Mesothelial cell of epicardium (in vitro differentiated cells): Measurements from ENCODE around the gene AP1M2. TPM values are rescaled to one million over a fixed set of nuclear protein-coding genes. Genes with fewer than 3 reads are reported as not detected.

ENCODE experiments used
- DNase-seq, 2 experiments: peaks; one replicate each; pipeline ENCODE4 v3.0.0; 2021; ENCODE audit warnings: low spot score in 2 of 2; ENCODE audit not compliant: unreplicated experiment in 2 of 2
- H3K27ac Mint-ChIP-seq: 2 replicates; pipeline ENCODE4 v1.8.0; 2021; ENCODE audit warnings: mixed read lengths
- H3K27me3 Mint-ChIP-seq: 2 replicates; pipeline ENCODE4 v1.8.0; 2021; ENCODE audit warnings: low read depth, mixed read lengths
- H3K36me3 Mint-ChIP-seq: 2 replicates; pipeline ENCODE4 v1.8.0; 2021; ENCODE audit warnings: mixed read lengths
- H3K4me1 Mint-ChIP-seq: 2 replicates; pipeline ENCODE4 v1.8.0; 2021; ENCODE audit warnings: mixed read lengths
- H3K4me3 Mint-ChIP-seq: 2 replicates; pipeline ENCODE4 v1.8.0; 2021; ENCODE audit warnings: mild to moderate bottlenecking, moderate library complexity, mixed read lengths
- H3K9me3 Mint-ChIP-seq: 2 replicates; pipeline ENCODE4 v1.8.0; 2021; ENCODE audit warnings: mixed read lengths
- total RNA-seq: library from RNA; stranded (reverse); gene quantifications from 3 replicates; pipeline ENCODE4 v1.2.1, GENCODE V29; 2021
- TF ChIP-seq, protein P1 (sequence below): fragments of 200-600 bp; sonication (generic); IDR thresholded peaks from one replicate; pipeline ENCODE4 v1.5.0; 2021; ENCODE audit warnings: antibody characterized with exemption; ENCODE audit not compliant: unreplicated experiment

Gene AP1M2
- total RNA-seq, 1 donor from 2014 or later, result 25.9 TPM

DNA sequence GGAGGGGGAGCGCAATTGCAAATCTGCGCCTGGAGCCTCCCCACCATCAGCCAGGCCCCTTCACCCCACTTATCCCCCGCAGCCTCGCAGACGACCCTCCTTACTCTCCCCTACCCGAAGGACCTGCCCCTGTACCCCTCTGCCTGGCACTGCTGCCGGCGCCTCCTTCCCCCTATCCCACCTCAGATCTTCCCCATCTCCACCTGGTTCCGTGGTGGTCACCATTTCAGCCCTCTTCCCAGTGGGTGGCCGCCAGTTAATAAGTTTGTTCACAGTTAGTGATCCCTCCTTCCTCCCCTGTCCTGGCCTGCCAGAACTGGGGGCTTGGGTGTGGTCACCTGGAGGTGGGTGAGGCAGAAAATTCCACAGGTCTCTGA, 38.6 kb upstream of the AP1M2 start:
- H3K27ac Mint-ChIP-seq, result peak overlapping the region; percentile 99
- H3K36me3 Mint-ChIP-seq, result peaks cover 14% of the 10 kb centered on the region
- TF ChIP-seq, protein P1, sequence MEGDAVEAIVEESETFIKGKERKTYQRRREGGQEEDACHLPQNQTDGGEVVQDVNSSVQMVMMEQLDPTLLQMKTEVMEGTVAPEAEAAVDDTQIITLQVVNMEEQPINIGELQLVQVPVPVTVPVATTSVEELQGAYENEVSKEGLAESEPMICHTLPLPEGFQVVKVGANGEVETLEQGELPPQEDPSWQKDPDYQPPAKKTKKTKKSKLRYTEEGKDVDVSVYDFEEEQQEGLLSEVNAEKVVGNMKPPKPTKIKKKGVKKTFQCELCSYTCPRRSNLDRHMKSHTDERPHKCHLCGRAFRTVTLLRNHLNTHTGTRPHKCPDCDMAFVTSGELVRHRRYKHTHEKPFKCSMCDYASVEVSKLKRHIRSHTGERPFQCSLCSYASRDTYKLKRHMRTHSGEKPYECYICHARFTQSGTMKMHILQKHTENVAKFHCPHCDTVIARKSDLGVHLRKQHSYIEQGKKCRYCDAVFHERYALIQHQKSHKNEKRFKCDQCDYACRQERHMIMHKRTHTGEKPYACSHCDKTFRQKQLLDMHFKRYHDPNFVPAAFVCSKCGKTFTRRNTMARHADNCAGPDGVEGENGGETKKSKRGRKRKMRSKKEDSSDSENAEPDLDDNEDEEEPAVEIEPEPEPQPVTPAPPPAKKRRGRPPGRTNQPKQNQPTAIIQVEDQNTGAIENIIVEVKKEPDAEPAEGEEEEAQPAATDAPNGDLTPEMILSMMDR, result no peak
- peaks cover 23% of the 10 kb centered on the region for H3K4me1 Mint-ChIP-seq
- peak in 1 of 2 experiments; percentile 54 for DNase-seq
- peak overlapping the region; percentile 91 for H3K4me3 Mint-ChIP-seq
- H3K27me3 Mint-ChIP-seq, result no peaks in the 10 kb centered on the region
- H3K9me3 Mint-ChIP-seq, result no peaks in the 10 kb centered on the region

DNA sequence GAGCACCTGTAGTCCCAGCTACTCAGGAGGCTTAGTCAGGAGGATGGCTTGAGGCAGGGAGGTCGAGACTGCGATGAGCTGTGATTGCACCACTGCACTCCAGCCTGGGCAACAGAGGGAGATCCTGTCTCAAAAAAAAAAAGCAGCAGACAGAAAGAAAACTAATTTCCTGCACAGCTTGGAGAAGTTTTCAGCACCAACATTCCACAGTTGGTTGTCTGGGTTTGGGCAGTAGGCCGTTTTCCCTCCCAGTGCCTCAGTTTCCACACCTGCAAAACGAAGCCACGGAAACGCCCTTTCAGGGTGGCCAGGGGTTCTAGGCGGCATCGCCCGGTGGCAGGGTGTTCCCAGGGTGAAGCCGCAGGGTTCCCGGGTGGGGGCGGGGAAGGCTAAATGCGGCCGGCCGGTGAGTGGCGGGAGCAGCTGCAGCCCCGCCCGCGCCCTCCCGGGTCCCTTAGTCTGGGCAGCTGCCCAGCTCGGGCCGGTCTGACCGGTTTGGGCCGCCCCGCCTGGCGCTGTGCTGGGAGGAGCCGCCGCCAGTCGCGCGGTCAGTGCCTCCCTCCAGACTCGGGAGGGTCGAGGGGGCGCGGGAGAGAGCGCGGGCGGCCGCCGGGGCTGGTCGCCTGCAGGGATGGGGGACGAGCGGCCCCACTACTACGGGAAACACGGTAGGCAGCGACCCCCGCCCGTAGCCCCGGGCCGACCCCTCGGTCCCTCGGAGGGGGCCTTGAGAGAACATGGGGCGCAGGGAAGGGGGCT, 38.1 kb upstream of the AP1M2 start, which contains the start of gene SLC44A2:
SLC44A2 (plus strand) TSS at position 551 of the 759 bp plus-strand sequence; CDS start at position 632, 81 bp downstream.
- Mint-ChIP-seq H3K27ac (peak within 1 kb of the TSS; percentile 99), H3K4me1 (peaks cover 27% of the 10 kb centered on the region)

DNA sequence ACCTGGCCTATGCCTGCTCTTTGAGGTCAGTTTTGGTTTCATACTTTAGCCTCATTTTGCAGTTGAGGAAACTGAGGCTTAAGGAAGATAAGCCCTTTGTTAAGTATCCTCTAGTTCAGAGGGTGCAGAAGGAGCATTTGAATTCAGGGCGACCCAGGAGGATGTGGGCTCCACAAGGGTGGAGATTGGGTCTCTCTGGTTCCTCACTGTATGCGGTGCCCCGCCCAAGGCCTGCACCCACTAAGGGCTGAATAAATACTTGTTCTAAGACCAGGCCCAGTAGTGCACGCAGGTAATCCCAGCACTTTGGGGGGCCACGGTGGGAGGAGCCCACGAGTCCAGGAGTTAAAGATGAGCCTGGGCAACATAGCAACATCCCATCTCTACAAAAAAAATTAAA, 37.5 kb upstream of the AP1M2 start:
- TF ChIP-seq, protein P1, result no peak
- no peak for DNase-seq
- Mint-ChIP-seq H3K27ac (peak overlapping the region; percentile 96), H3K36me3 (peaks cover 14% of the 10 kb centered on the region), H3K4me1 (peaks cover 27% of the 10 kb centered on the region), H3K4me3 (peak overlapping the region; percentile 91), H3K27me3 (no peaks in the 10 kb centered on the region), H3K9me3 (no peaks in the 10 kb centered on the region)

More for the DNA sequence above, 38.1 kb upstream of the AP1M2 start, which contains the start of gene SLC44A2:
- Mint-ChIP-seq H3K36me3 (peaks cover 14% of the 10 kb centered on the region), H3K9me3 (no peaks in the 10 kb centered on the region), H3K27me3 (no peaks in the 10 kb centered on the region), H3K4me3 (peak within 1 kb of the TSS; percentile 91)
- TF ChIP-seq, protein P1, result no peak
- DNase-seq, result peak; percentile 77 to 85

DNA sequence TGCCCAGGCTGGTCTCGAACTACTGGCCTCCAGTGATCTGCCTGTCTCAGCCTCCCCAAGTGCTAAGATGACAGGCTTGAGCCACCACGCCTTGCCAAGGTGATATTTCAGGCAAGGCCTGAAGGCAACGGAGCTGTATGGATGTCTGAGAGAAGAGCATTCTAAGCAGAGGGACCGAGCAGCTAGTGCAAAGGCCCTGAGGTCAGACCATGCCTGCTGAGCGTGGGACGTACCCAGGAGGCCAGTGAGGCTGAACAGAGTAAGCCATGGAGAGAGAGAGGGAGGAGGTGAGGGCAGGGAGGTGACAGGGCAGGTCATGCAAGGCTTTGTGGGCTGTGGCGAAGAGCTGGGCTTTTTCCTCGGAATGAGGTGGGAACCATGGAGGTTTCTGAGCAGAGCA, 34.9 kb upstream of the AP1M2 start:
- no peaks in the 10 kb centered on the region for H3K9me3 Mint-ChIP-seq
- no peak for DNase-seq
- peaks cover 31% of the 10 kb centered on the region for H3K4me1 Mint-ChIP-seq
- peaks cover 3% of the 10 kb centered on the region for H3K36me3 Mint-ChIP-seq
- no peaks in the 10 kb centered on the region for H3K27me3 Mint-ChIP-seq
- TF ChIP-seq, protein P1, result no peak
- peak overlapping the region; percentile 78 for H3K27ac Mint-ChIP-seq
- no peak overlapping the region for H3K4me3 Mint-ChIP-seq

DNA sequence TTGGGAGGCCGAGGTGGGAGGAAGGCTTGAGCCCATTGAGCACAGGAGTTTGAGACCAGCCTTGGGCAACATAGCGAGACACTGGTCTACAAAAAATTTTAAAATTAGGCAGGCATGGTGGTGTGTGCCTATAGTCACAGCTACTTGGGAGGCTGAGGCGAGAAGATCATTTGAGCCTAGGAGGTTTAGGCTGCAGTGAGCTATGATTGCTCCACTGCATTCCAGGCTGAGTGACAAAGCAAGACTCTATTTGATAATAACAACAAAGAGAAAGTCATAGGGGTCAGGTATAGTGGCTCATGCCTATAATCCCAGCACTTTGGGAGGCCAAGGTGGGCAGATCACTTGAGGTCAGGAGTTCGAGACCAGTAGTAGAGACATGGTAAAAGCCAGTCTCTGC, 33.7 kb upstream of the AP1M2 start:
- Mint-ChIP-seq H3K9me3 (no peaks in the 10 kb centered on the region), H3K36me3 (peaks cover 3% of the 10 kb centered on the region), H3K4me3 (no peak overlapping the region), H3K27me3 (no peaks in the 10 kb centered on the region), H3K4me1 (peaks cover 25% of the 10 kb centered on the region), H3K27ac (peak overlapping the region; percentile 91)
- TF ChIP-seq, protein P1, result no peak
- DNase-seq, result no peak
